GM19372 (cell line): ENCODE measurements around the gene ZNF778.
"Not testable (repeated sequence)": the region's sequence is repeated elsewhere in the genome, so short reads cannot be mapped to it uniquely, and the experiment has no call there.

ENCODE experiments used
- ATAC-seq: cut with Tn5 transposase; IDR thresholded peaks from one replicate; pipeline ENCODE4 v1.9.1; 2021; ENCODE audit warnings: mild to moderate bottlenecking, low read depth, moderate library complexity; ENCODE audit not compliant: unreplicated experiment

ZNF778 gene

DNA sequence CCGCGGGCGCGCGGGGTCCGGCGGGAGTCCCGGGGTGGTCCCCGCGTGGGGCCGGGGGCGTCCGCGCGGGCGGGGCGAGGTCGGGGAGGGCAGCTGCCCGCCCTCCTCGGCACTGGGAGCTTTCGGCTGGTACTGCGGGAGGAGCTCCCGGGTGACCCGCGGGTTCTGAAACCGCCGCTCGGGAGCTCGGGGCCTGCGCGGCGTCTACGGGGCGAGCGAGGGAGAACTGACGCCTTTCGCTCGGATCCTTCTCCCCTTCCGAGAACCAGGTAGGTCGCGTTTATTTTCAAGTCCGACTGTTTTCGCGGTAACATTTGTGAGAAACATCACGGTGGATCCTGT lies 30.2 kb downstream of the ZNF778 start:
- ATAC-seq = not testable (repeated sequence)

DNA sequence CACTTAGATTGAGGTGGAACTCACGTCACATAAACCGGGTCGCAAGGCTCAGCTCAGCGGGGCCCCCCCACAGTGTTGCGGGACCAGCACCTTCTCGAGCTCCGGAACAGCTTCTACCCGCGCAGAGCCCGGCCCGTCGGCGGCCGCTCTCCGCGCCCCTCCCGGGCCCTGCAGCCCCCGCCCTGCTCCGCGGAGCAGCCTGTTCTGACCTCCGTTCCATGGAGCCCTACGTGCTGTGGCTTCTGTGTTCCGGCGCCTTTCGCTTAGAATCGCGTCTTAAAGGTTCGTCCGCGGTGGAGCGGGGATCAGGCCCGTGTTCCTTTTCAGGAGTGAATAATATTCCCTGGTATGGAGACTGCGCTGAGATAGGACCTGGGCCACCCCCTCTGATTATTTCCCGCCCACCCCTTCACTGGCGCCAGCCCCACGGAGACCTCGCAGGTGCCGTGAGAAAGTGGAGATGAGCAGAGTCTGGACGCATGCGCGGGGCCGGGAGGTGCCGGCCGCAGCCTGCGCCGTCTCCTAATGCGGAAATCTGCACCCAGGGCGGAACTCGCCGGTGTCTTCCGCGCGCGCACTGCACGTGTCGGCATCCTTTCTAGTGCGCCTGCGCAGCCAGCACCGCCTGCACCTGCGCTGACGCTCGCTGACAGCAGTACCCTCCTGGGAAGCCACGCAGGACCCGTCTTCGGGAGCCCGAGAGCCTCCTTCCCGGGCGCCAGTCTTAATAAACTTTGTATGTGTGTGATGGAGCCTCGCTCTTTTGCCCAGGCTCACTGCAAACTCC lies 30.9 kb downstream of the ZNF778 start:
- ATAC-seq = no peak

DNA sequence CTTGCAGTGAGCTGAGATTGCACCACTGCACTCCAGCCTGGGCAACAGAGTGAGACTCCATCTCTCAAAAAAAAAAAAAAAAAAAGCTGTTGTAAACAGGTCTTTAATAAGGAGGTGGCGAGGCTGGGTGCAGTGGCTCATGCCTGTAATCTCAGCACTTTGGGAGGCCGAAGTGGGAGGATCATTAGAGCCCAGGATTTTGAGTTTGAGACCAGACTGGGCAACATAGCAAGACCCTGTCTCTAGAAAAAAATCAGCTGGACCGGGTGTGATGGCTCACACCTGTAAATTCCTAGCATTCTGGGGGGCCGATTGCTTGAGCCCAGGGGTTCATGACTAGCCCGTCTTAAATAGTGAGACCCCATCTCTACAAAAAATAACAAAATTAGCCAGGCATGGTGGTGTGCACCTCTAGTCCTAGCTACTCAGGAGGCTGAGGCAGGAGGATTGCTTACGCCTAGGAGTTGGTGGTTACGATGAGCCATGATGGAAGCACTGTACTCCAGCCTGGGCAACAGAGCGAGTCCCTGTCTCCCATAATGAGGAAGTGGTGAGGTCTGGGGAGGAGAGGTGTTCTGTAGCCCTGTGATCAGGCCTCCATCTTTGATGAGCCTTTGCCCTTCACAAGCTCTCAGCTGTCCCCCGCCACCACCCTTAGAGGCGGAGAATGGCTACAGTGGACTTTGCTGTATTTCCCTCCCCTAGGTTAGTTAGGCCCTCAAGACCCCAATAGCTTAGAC lies 36.2 kb downstream of the ZNF778 start:
- ATAC-seq = no peak

DNA sequence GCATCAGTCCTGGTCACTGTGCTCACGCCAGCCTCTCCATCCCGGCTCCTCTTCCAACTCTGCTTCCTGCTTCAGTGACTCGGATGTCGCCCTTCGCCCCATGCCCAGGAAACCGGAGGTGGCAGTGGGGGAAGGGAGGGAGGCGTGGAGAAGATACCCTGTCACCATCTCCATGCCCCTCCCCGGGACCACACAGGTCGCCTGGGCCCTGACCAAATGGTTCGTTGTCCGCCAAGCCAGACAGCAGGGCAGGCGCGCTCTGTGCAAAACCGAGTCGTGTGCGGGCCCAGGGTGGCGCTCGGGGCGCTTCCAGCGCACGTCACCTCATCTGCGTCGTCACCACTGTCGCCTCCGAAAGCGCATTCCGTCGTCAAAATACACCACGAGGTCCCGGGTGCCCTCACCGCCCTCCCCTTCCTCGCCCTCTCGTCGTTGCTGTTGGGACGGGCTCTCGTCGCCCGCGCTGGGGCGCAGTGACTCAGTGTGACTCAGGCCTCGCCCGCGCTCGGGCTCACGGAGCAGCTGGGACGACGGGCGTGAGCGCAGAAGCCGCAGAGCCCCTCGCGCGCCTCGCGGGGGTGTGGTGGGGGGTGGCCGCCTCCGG lies 39.2 kb downstream of the ZNF778 start:
- ATAC-seq = no peak

DNA sequence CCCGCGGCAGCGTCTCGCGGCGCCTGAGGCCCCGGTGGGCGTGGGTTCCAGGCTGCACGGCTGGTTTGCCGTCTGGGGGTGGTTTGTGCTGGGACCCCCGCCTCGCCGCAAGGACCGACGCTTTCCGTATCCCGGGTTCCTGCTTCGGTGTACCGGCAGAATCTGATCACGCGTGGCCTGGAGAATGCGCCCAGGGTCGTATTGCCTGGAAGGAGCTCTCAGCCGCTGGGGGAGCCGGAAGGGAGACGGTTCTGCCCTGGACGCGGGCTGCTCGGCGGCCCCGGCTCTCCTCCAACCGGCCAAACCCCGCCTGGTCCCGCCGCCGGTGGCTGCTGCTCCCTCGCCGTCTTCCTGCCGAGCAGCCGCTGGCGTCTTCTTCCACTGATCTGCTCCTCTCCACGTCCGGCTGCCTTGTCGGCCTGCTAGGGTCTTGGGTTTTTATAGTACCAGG lies 39.8 kb downstream of the ZNF778 start:
- no peak for ATAC-seq

DNA sequence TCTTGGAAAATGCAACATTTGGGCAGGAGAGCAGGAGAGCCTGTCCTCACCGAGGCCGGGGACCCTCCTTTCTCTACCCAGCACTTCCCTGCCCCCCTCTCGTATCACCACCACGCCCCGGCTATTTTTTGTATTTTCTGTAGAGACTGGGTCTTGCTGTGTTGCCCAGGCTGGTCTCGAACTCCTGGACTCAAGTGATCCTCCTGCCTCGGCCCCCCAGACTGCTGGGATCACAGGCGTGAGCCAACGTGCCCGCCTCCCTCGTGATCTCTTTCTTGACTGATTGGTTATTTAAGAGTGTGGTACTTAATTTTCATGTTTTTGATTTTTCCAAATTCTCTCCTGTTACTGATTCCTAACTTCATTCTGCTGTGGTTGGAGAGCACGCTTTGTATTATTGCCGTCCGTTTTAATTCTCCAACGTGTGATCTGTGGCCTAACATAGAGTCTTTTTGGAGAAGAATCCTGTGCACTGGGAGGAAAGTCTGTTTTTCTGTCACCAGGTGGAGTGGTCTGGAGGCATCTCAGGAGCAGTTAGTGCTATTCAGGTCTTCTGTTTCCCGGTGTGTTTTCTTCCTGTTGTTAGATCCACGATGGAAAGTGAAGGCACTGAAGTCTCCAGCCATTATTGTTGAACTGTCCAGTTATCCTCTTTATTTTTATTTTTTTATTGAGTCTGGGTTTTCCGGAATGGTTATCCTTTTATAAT lies 40.4 kb downstream of the ZNF778 start:
- no peak for ATAC-seq

- ATAC-seq = not testable (repeated sequence)
Measured at GRCh38 chr16:89259901-89260300, 42.4 kb downstream of the ZNF778 start.

DNA sequence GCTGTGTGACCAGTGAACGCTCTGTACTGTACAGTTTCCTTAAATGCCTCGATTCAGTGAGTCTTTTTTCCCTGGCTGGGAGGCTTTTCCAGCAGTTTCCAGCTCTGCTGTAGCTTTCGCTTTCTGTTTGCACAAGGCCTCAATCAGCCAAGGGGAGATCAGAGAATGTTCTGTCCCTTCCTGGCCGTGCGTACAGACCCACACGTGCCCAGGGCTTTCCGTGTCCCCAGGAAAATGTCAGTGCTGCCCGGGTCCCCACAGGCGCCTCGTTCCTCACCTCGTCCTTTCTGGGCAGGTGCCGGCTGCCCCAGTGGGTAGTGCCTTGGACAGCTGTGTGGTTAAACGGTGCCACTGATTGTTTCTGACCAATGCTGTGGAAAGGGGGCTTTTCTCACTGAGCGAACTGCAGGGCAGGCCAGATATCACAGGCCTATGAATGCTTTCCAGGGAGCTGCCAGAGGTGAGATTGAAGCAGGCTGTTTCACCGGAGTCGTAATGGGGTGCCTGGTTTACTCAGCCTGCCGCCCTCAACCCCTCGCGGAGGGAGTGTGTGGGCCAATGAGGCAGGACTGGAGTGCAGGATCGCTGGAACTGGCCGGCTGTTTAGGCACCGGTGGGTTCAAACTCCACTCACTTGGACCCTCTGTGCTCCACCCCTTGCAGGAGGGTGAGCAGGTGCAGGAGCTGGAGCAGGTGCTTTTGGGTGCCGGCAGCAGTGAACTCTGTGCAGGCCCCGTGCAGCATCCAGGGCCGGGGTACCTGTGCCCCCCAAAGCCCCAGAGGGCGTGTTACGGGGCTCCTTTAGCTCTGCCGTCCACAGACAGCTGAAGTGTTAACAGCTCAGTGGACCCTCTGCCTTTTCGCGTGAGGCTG lies 44.4 kb downstream of the ZNF778 start:
- no peak for ATAC-seq

- ATAC-seq = no peak
Measured at GRCh38 chr16:89264800-89265550, 47.5 kb downstream of the ZNF778 start.

GRCh38 chr16:89265647-89266046 lies 48.1 kb downstream of the ZNF778 start:
- ATAC-seq = no peak

GRCh38 chr16:89266521-89267134 lies 49.1 kb downstream of the ZNF778 start:
- ATAC-seq = no peak

DNA sequence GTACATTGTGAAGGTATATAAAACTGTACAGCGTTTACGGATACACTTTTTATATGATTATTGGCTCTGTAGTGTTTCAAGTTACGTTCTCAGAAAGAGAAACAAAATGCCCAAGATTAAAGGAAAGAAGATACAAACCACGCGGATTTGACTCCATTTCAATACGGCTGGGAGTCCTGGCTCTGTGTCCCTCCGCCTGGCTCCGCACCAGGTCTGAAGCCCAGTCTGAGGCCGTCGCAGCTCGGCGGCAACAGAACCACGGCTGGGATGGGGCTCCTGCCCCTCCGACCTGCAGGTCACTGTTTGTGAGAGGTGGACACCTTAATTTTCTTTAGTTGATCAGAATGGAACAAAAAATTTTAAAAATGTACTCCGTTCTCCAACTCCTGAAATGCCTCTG lies 50.2 kb downstream of the ZNF778 start:
- not testable (repeated sequence) for ATAC-seq

- ATAC-seq = no peak
Measured at GRCh38 chr16:89268585-89268984, 51.1 kb downstream of the ZNF778 start.

DNA sequence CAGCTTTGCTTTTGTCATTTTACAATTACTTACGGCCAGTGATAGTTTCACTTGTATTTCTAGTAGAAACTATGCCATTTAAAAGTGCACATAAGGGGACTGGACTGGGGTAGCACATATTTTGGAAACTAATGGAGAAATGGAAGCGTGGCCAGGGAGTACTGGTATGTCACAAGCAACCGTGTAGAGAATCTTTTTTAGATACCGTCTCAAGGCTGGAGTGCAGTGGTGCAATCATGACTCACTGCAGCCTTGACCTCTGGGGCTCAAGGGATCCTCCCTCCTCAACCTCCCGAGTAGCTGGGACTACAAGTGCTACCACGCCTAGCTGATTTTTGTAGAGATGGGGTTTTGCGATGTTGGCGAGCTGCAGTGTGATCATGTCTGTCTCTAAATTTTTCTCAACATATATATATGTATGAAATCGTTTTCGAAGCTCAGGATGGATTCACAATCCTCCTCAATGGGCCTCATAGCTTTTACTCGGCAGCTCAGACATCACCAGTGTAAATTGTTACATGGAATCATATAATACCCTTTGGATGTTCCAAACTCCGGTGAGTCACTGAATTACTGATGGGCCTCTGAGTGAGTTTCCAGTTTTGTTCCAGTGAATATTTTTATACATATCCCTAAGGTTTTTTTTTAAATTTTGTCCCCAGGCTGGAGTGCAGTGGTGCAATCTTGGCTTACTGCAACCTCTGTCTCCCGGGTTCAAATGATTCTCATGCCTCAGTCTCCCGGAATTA lies 51.7 kb downstream of the ZNF778 start:
- ATAC-seq = no peak

- no peak for ATAC-seq
Measured at GRCh38 chr16:89269805-89270665, 52.5 kb downstream of the ZNF778 start.

DNA sequence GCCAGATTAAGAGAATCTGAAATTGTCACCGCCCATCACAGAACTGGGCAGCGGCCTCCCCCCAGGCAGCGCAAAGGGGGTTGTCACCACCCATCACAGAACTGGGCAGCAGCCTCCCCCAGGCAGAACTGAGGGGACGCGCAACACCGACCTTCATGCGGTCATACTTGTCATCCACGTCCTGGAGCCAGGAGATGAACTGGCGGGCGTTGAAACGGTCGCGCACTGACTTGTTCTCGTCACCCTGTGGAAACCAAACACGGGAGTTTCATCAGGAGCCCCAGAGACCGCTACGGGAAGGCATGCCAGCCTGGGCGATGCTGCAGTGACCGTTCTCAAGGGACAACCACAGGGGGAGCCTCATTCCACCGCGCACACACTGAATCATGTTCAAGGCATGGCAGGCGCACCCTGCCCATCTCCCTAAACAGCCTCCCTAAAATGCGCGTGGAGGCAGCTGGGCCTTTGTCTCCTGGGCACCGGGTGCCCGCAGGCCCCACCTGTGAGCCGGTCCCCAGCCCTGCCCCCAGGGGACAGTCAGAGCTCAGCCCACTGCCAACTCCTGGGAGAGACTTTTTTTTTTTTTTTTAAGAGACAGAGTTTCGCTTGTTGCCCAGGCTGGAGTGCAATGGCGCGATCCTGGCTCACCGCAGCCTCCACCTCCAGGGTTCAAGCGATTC lies 53.3 kb downstream of the ZNF778 start:
- no peak for ATAC-seq

DNA sequence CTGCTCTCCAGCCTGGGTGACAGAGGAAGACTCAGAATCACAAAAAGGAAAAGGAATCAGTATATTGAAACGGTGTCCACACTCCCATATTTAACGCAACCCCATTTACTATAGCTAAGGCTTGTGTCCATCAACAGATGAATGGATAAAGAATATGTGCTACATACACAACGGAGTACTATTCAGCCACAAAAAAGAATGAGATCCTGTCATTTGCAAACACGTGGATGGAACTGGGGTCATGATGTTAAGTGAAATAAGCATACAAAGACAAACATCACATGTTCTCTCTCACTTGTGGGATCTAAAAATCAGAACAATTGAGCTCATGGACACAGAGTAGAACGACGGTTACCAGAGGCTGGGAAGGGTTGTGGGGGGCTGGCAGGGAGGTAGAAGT lies 55.1 kb downstream of the ZNF778 start:
- ATAC-seq = no peak
